K562 (cell line): ENCODE results near the gene GCKR. TPM values are rescaled to one million over a fixed set of nuclear protein-coding genes. Genes with fewer than 3 reads are reported as not detected.

Experiments
- ATAC-seq: fragments of 200-7000 bp; cut with Tn5 transposase; 3 replicates; pipeline ENCODE4 v1.9.1; 2020; ENCODE audit warnings: moderate library complexity
- BruUV-seq: library from RNA; stranded (reverse); fragments of 400-500 nt; replicated peaks from 2 replicates; lab custom pipeline; 2021; lab: Mats Ljungman, UMichigan
- CTCF ChIA-PET: fragments of 300-600 bp; formaldehyde crosslinking; extraction: SDS; loops from one replicate; lab custom pipeline; 2021; ENCODE audit warnings: low intra/inter-chr PET ratio; lab: Yijun Ruan, JAX
- POLR2A ChIA-PET: fragments of 300-600, 350-650 bp; sonication (Branson Sonifier 250); formaldehyde crosslinking; extraction: SDS; loops from one replicate; lab custom pipeline; 2021; ENCODE audit warnings: antibody characterized with exemption, inconsistent platforms; lab: Yijun Ruan, JAX
- DNase-seq, 4 experiments: peaks; one replicate each; pipeline versions ENCODE4 v3.0.0 to v3.0.0-alpha.2; 2011 to 2018; ENCODE audit warnings: low spot score in 3 of 4, mixed read lengths in 3 of 4; ENCODE audit errors: extremely low read depth in 1 of 4
- FAIRE-seq: peaks from 2 replicates; lab custom pipeline; 2011; peaks lifted over from hg19 to GRCh38; lab: Jason Lieb, UNC
- H2AFZ ChIP-seq: 2 replicates; pipeline ENCODE4 v1.6.0; 2011; ENCODE audit warnings: low read depth, low read length, control low read depth, inconsistent platforms
- H3K27ac ChIP-seq: fragments of 200-600 bp; 3 replicates; pipeline ENCODE4 v1.8.0; 2011; ENCODE audit warnings: low read depth, mild to moderate bottlenecking, control low read depth, inconsistent platforms, low read length, moderate library complexity, mixed read lengths; ENCODE audit errors: extremely low read depth
- H3K27me3 ChIP-seq, 2 experiments: fragments of 300-600 bp in 1 of 2; 2 replicates in 1 of 2; 3 replicates in 1 of 2; pipeline versions ENCODE4 v1.6.0 to v1.8.0; 2011; ENCODE audit warnings: inconsistent platforms in 2 of 2, low read length in 2 of 2, mild to moderate bottlenecking in 1 of 2, mixed read lengths in 1 of 2, moderate library complexity in 1 of 2; ENCODE audit not compliant: control insufficient read depth in 2 of 2, insufficient read depth in 2 of 2
- H3K36me3 ChIP-seq: fragments of 300-600 bp; 3 replicates; pipeline ENCODE4 v1.8.0; 2011; ENCODE audit warnings: mild to moderate bottlenecking, low read length, inconsistent platforms; ENCODE audit not compliant: control insufficient read depth, insufficient read depth
- H3K4me1 ChIP-seq, 2 experiments: fragments of 200-600 bp in 1 of 2; replicated peaks in 1 of 2; 2 replicates in 1 of 2; 3 replicates in 1 of 2; pipeline versions ENCODE4 v1.5.1 to v1.8.0; 2011; ENCODE audit warnings: inconsistent platforms in 2 of 2, low read length in 2 of 2, mild to moderate bottlenecking in 1 of 2, mixed read lengths in 1 of 2, moderate library complexity in 1 of 2; ENCODE audit not compliant: control insufficient read depth in 2 of 2, insufficient read depth in 2 of 2
- H3K4me2 ChIP-seq: 2 replicates; pipeline ENCODE4 v1.6.1; 2011; ENCODE audit warnings: low read length, control low read depth, inconsistent platforms, mixed read lengths; ENCODE audit not compliant: insufficient read depth
- H3K4me3 ChIP-seq: fragments of 200-600 bp; sonication (generic), shearing (Covaris generic); 2 replicates; pipeline ENCODE4 v1.5.1; 2016; ENCODE audit warnings: control low read depth, inconsistent platforms
- H3K79me2 ChIP-seq: fragments of 200-600 bp; 3 replicates; pipeline ENCODE4 v1.8.0; 2011; ENCODE audit warnings: low read length, inconsistent platforms; ENCODE audit not compliant: control insufficient read depth, insufficient read depth
- H3K9ac ChIP-seq, 2 experiments: 2 replicates each; pipeline versions ENCODE4 v1.6.0 to v1.6.1; 2011; ENCODE audit warnings: low read depth in 2 of 2, low read length in 2 of 2, control low read depth in 1 of 2, inconsistent platforms in 1 of 2, mild to moderate bottlenecking in 1 of 2, mixed read lengths in 1 of 2; ENCODE audit not compliant: insufficient read depth in 1 of 2
- H3K9me1 ChIP-seq: one replicate; pipeline ENCODE4 v1.6.0; 2011; ENCODE audit warnings: inconsistent platforms, mild to moderate bottlenecking, low read length, moderate library complexity; ENCODE audit not compliant: control insufficient read depth, insufficient read depth
- H3K9me3 ChIP-seq: replicated peaks from 2 replicates; pipeline ENCODE4 v1.5.1; 2011; ENCODE audit warnings: low read depth, low read length, inconsistent platforms; ENCODE audit not compliant: control insufficient read depth, insufficient read depth
- H4K20me1 ChIP-seq: replicated peaks from 2 replicates; pipeline ENCODE4 v1.6.1; 2011; ENCODE audit warnings: low read length, inconsistent platforms, mixed read lengths; ENCODE audit not compliant: control insufficient read depth, insufficient read depth
- DDX20 ChIP-seq: fragments of 450-650 bp; IDR thresholded peaks from 2 replicates; pipeline ENCODE4 v1.6.1; 2016; ENCODE audit warnings: missing genetic modification characterization, low read depth, mild to moderate bottlenecking, missing compliant biosample characterization, moderate library complexity
- KDM4B ChIP-seq, 2 experiments: fragments of 450-650 bp in 1 of 2; sonication (generic) in 1 of 2; IDR thresholded peaks; 2 replicates each; pipeline ENCODE4 v1.6.1; 2016 to 2017; ENCODE audit warnings: borderline replicate concordance in 2 of 2, antibody characterized with exemption in 1 of 2, low read depth in 1 of 2, mild to moderate bottlenecking in 1 of 2
- PHTF2 ChIP-seq: fragments of 250-450 bp; sonication (Bioruptor Pico); IDR thresholded peaks from 2 replicates; pipeline ENCODE4 v1.5.0; 2021; ENCODE audit warnings: mild to moderate bottlenecking
- SRF ChIP-seq, 2 experiments: fragments of 250-450, 450-650 bp in 1 of 2; sonication (Bioruptor Pico) in 1 of 2; sonication (generic) in 1 of 2; formaldehyde crosslinking; IDR thresholded peaks; 2 replicates each; pipeline versions ENCODE4 v1.5.0 to v1.5.1; 2020 to 2022; ENCODE audit warnings: mild to moderate bottlenecking in 1 of 2, missing genetic modification reagents in 1 of 2
- TCF7 ChIP-seq: sonication (generic); IDR thresholded peaks from 2 replicates; pipeline ENCODE4 v1.6.1; 2016; ENCODE audit warnings: antibody characterized with exemption, borderline replicate concordance
- ZNF121 ChIP-seq: sonication (generic); formaldehyde crosslinking; conservative IDR thresholded peaks from 2 replicates; pipeline ENCODE4 v1.8.0; 2022; ENCODE audit warnings: missing genetic modification reagents
- ZNF143 ChIP-seq: sonication (generic); formaldehyde crosslinking; IDR thresholded peaks from 2 replicates; pipeline ENCODE4 v1.9.0; 2022; ENCODE audit warnings: mild to moderate bottlenecking, missing genetic modification reagents
- ZNF318 ChIP-seq, 2 experiments: fragments of 450-650 bp; IDR thresholded peaks; 2 replicates each; pipeline ENCODE4 v1.6.1; 2016; ENCODE audit warnings: mild to moderate bottlenecking in 2 of 2, borderline replicate concordance in 1 of 2, low read depth in 1 of 2, moderate library complexity in 1 of 2
- ZNF699 ChIP-seq: fragments of 250-450 bp; sonication (Bioruptor Pico); IDR thresholded peaks from 2 replicates; pipeline ENCODE4 v1.8.0; 2021; ENCODE audit warnings: mild to moderate bottlenecking, moderate library complexity; ENCODE audit not compliant: insufficient replicate concordance
- ZNF740 ChIP-seq, 3 experiments: fragments of 200-800 bp in 1 of 3; sonication (Bioruptor generic) in 1 of 3; sonication (generic) in 1 of 3; formaldehyde crosslinking in 1 of 3; IDR thresholded peaks; 2 replicates each; pipeline versions ENCODE4 v1.6.1 to v1.8.0; 2016 to 2022; ENCODE audit warnings: mild to moderate bottlenecking in 2 of 3, missing compliant biosample characterization in 2 of 3, missing genetic modification characterization in 2 of 3, missing genetic modification reagents in 1 of 3
- WGBS: fragments of 100-300 bp; shearing (Covaris generic); methylation state at CpG from one replicate; pipeline ENCODE4 v1.1.6; 2016; ENCODE audit warnings: low coverage, mixed read lengths; ENCODE audit not compliant: insufficient coverage; ENCODE audit errors: missing lambda C conversion rate; 5-methylcytosine and 5-hydroxymethylcytosine counted together
- in situ Hi-C: fragments of 300-500 bp; cut with MboI; formaldehyde crosslinking; loops from 4 replicates; pipeline ENCODE4 v1.15.0; 2018; ENCODE audit warnings: inconsistent platforms, mixed read lengths
- intact Hi-C: fragments of 100-400 bp; cut with micrococcal nuclease; formaldehyde crosslinking; loops from 2 replicates; pipeline ENCODE4 v1.14.2; 2022
- polyA plus RNA-seq, 8 experiments: library from polyadenylated mRNA; depleted of rRNA in 4 of 8; stranded (reverse) in 5 of 8; unstranded in 3 of 8; fragments of >200 nt; fragmentation: Nextera tagmentation in 2 of 8; fragmentation: Illumina TruSeq in 1 of 8; extraction: Ambion mirVana in 2 of 8; extraction: Trizol in 1 of 8; gene quantifications; 2 replicates each; pipeline versions ENCODE4 v1.2.1 to v1.2.3, GENCODE V29; 2011 to 2014; ENCODE audit warnings: inconsistent platforms in 1 of 8, missing spikeins in 1 of 8
- total RNA-seq, 7 experiments: library from RNA; depleted of rRNA in 6 of 7; stranded (reverse); fragments of >200 nt in 6 of 7; fragmentation: Illumina TruSeq in 2 of 7; extraction: Trizol in 2 of 7; gene quantifications; 2 replicates each; pipeline versions ENCODE4 v1.2.1 to v1.2.3, GENCODE V29; 2011 to 2021; ENCODE audit warnings: low replicate concordance in 1 of 7
- TF ChIP-seq, protein P1 (sequence below): sonication (generic); formaldehyde crosslinking; IDR thresholded peaks from 2 replicates; pipeline ENCODE4 v1.8.0; 2023; ENCODE audit warnings: mild to moderate bottlenecking, missing genetic modification reagents

The GCKR gene
- total and polyA plus RNA-seq, 9 of the 15 experiments (the other 6 are each of a cell fraction or from before 2014, with no cell fraction given) = 0.28 to 0.79 (median 0.50) TPM; not detected in 1

- Histone ChIP-seq H3K36me3 (no peaks in the 10 kb centered on the region), H3K4me2 (no peak overlapping the region), H3K4me1 (no peaks in the 10 kb centered on the region), H3K27me3 (peaks cover 0 to 20% of the 10 kb centered on the region in 2 experiments; a peak in 3 of 5 replicates), H4K20me1 (no peaks in the 10 kb centered on the region), H3K9me3 (no peaks in the 10 kb centered on the region), H3K27ac (no peak overlapping the region), H3K9me1 (no peaks in the 10 kb centered on the region), H3K4me3 (no peak overlapping the region), H2AFZ (no peak overlapping the region), H3K79me2 (no peaks in the 10 kb centered on the region), H3K9ac (no peak overlapping the region)
- FAIRE-seq (no peak), DNase-seq (no peak), ATAC-seq (no peak)
- BruUV-seq = no TSS peak
- 0% methylated on average over 2 of the region's 2 CpGs for WGBS
- POLR2A ChIA-PET = interaction anchor here (0.8 kb wide), 1 partner anchor 19 kb away, joined by 3 read pairs; no protein-coding TSS in a partner anchor
- intact Hi-C loops = no loop called here
- CTCF ChIA-PET = no interaction called here
- in situ Hi-C loops = no loop called here
- TF ChIP-seq, protein P1, sequence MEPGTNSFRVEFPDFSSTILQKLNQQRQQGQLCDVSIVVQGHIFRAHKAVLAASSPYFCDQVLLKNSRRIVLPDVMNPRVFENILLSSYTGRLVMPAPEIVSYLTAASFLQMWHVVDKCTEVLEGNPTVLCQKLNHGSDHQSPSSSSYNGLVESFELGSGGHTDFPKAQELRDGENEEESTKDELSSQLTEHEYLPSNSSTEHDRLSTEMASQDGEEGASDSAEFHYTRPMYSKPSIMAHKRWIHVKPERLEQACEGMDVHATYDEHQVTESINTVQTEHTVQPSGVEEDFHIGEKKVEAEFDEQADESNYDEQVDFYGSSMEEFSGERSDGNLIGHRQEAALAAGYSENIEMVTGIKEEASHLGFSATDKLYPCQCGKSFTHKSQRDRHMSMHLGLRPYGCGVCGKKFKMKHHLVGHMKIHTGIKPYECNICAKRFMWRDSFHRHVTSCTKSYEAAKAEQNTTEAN (CRISPR knock-in tag) = no peak
- TF ChIP-seq ZNF121 (CRISPR knock-in tag) (no peak), KDM4B (IDR thresholded peaks at IDR 0.05; ENCODE audit: borderline replicate concordance in 2 of 2, low read depth in 1 of 2) (no peak), DDX20 (tag) (no peak), ZNF318 (IDR thresholded peaks at IDR 0.05; ENCODE audit: borderline replicate concordance in 1 of 2, low read depth in 1 of 2) (no peak), PHTF2 (CRISPR knock-in tag) (no peak), ZNF143 (CRISPR knock-in tag) (no peak), SRF (CRISPR knock-in tag; IDR thresholded peaks at IDR 0.05) (no peak), ZNF740 (CRISPR knock-in tag; IDR thresholded peaks at IDR 0.05) (no peak), ZNF740 (tag; IDR thresholded peaks at IDR 0.05) (no peak), TCF7 (no peak), ZNF699 (CRISPR knock-in tag) (no peak)
Observed at GRCh38 chr2:27566628-27567027, 70.0 kb downstream of the GCKR start.
